Tongue (tissue), 2 donors: Measurements from ENCODE around the gene SEC22B. TPM values are rescaled to one million over a fixed set of nuclear protein-coding genes. Genes with fewer than 3 reads are reported as not detected.
A peak's percentile ranks its signal among the peaks of the same experiment; 100 is the strongest.
"Not testable (repeated sequence)": the region's sequence is repeated elsewhere in the genome, so short reads cannot be mapped to it uniquely, and the experiment has no call there.

ENCODE experiments used
- DNase-seq: peaks from one replicate; pipeline ENCODE4 v3.0.0-alpha.2; 2015
- total RNA-seq: library from RNA; depleted of rRNA; stranded (reverse); fragments of >200 nt; gene quantifications from one replicate; pipeline ENCODE4 v1.2.3, GENCODE V29; 2014

The SEC22B gene
- total RNA-seq = 27.9 TPM

GRCh38 chr1:120176092-120176855, at the start of gene SEC22B:
Gene SEC22B, minus strand, starts transcription at chr1:120176520. Its CDS starts 139 bp downstream, at chr1:120176381.
- DNase-seq = peak; percentile 97

DNA sequence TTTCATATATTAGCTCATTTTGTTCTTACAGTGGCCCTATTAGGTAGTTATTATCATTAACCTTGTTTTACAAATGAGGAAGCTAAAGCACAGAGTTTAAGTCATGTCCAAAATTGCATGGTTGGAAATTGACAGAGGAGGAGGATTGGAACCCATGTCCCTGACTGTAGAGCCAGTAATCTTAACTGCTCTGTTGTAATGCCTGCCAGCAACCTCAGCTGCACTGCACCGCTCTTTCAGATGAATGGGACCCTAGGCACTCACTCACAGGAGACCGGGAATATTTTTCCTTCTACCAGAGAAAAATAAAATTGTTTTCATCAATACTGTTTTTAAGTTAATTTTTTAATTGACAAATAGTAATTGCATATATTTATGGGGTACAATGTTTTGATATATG, 41.6 kb upstream of the SEC22B start:
- not testable (repeated sequence) for DNase-seq

GRCh38 chr1:120217175-120217929, 41.0 kb upstream of the SEC22B start:
- DNase-seq = peak; percentile 5

GRCh38 chr1:120213606-120214005, 37.3 kb upstream of the SEC22B start:
- not testable (repeated sequence) for DNase-seq

DNA sequence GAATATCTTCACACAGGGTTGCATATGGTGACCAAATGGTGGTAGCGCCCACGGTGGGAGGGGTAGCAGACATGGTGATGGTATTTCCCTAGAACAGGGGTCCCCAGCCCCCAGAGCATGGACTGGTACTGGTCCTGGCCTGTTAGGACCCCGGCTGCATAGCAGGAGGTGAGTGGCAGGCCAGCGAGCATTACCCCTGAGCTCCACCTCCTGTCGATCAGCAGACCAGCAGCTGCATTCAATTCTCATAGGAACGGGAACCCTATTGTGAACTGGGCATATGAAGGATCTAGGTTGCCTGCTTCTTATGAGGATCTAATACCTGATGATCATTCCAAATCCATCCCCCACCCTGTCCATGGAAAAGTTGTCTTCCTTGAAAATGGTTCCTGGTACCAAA, 34.4 kb upstream of the SEC22B start:
- DNase-seq = not testable (repeated sequence)

GRCh38 chr1:120196863-120197775, 20.8 kb upstream of the SEC22B start:
- DNase-seq = peak; percentile 0

DNA sequence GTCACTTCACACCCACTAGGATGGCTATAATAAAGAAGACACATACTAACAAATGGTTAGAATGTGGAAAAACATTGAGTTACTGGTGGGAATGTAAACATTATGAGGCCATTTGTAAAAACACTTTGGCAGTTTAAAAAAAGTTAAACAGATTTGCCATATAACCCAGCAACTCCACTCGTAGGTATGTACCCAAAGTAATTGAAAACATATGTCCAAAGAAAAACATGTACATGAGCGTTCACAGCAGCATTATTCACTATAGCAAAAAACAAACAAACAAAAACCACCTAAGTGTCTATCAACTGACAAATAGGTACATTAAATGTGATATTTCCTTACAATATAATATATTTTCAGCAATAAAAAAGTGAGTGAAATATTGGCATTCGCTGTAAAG, 12.3 kb upstream of the SEC22B start:
- DNase-seq = not testable (repeated sequence)

DNA sequence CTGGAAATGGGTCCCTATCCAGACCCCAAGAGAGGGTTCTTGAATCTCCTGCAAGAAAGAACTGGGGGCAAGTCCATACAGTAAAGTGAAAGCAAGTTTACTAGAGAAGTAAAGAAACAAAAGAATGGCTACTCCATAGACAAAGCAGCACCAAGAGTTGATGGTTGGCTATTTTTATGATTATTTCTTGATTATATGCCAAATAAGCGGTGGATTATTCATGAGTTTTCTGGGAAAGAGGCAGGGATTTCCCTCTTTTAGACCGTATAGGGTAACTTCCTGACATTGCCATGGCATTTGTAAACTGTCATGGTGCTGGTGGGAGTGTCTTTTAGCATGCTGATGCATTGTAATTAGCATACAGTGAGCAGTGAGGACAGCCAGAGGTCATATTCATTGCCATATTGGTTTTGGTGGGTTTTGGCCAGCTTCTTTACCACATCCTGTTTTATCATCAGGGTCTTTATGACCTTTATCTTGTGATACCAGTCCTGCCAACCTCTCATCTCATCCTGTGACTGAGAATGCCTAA, 5.9 kb upstream of the SEC22B start:
- DNase-seq = not testable (repeated sequence)

GRCh38 chr1:120179811-120180690, 3.7 kb upstream of the SEC22B start:
- DNase-seq = peak; percentile 74

- peak; percentile 55 for DNase-seq
Observed at GRCh38 chr1:120178799-120179756, 2.8 kb upstream of the SEC22B start.

- not testable (repeated sequence) for DNase-seq
Observed at GRCh38 chr1:120178058-120178457, 1.7 kb upstream of the SEC22B start.

DNA sequence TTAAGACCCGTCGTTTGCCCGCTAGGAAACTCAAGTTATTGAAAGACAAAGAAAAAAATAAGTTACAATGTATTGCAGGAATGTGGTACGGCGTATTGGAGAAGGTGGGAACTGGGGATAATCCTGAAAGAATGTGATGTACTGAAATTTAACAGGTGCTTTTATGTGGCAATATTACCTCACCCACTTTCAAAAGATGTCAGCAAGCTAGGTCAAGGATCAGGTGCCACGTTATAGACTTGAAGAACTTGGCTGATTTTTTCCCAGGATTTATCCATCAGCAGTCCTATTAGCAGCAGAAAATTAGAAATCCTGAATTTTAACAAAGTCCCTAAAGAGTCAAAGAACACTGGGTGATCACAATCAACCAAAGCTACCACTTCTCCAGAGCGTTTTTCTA, 632 bp downstream of the SEC22B start:
- peak; percentile 31 for DNase-seq

GRCh38 chr1:120164761-120165160, 11.6 kb downstream of the SEC22B start:
- not testable (repeated sequence) for DNase-seq

GRCh38 chr1:120162015-120162414, 14.3 kb downstream of the SEC22B start:
- DNase-seq = not testable (repeated sequence)

DNA sequence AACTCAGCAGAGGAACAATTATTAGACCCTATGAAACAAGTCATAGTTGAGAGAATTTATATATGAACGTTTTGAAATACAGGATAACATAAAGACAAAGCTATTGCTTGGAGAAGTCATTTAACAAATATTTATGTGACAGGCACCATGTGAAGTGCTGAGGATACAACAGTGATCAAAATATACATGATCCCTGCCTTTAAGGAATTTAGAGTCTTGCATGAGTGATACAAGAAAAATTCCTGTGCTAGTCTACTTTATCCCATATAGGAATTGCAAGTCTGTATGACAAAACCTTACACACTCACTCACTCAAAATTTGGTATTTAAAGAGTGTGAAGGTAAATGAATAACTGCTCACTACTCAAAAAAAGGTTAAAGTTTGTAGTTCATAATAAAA, 17.8 kb downstream of the SEC22B start:
- DNase-seq = not testable (repeated sequence)

DNA sequence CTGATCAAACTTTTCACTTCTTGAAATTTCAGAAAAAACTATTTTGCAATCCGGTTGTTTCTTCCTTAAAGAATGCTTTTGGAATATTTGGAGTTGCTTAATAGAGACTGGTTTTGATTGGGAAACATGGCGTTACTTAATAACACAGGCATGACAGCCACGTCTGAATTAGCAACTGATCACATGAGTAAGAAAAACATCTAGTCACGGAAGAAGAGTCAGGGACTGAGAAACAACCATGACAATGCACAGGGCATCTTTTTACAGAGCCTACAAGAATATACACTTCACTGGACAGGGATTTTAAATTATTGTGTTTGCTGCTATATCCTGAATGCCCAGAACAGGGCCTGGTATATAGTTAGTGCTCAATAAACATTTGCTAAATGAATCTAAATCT, 18.2 kb downstream of the SEC22B start:
- DNase-seq = not testable (repeated sequence)

- DNase-seq = not testable (repeated sequence)
Observed at GRCh38 chr1:120150138-120150822, 26.0 kb downstream of the SEC22B start.

DNA sequence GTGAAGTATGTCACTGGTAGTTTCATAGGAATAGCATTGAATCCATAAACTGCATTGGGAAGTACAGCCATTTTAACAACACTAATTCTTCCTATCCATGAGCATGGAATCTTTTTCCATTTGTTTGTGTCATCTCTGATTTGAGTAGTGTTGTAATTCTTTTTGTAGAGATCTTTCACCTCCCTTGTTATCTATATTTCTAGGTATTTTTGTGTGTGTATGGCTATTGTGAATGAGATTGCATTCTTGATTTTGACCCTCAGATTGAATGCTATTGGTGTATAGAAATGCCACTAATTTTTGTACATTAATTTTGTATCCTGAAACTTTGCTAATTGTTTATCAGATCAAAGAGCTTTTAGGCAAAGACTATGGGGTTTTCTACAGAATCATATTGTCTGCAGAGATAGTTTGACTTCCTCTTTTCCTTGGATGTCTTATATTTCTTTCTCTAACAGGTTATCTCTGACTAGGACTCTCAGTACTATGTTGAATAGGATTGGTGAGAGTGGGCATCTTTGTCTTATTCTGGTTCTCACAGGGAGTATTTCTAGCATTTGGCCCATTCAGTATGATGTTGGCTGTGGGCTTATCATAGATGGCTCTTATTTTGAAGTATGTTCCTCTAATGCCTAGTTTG, 26.8 kb downstream of the SEC22B start:
- not testable (repeated sequence) for DNase-seq

GRCh38 chr1:120145806-120146205, 30.5 kb downstream of the SEC22B start:
- peak; percentile 24 for DNase-seq
